ENCODE measurements around the gene OR2A12. TPM values are rescaled to one million over a fixed set of nuclear protein-coding genes. Genes with fewer than 3 reads are reported as not detected.
"Not testable (repeated sequence)": the region's sequence is repeated elsewhere in the genome, so short reads cannot be mapped to it uniquely, and the experiment has no call there.

The OR2A12 gene
- total and polyA plus RNA-seq, 9 donors: not detected

GRCh38 chr7:144110272-144110671 lies 24.2 kb downstream of the OR2A12 start:
- H3K27ac ChIP-seq (ENCODE audit: low read length): no peak overlapping the region
- H3K4me1 ChIP-seq (ENCODE audit: control insufficient read depth, insufficient read depth, low read length): no peaks in the 10 kb centered on the region
- H3K36me3 ChIP-seq (ENCODE audit: control insufficient read depth, insufficient read depth, low read length): no peaks in the 10 kb centered on the region
- 88% methylated on average over 2 of the region's 5 CpGs for WGBS (ENCODE audit: insufficient coverage)
- H3K9me3 ChIP-seq (replicated peaks; ENCODE audit: control insufficient read depth, low read depth, low read length): no peaks in the 10 kb centered on the region
- no peak overlapping the region for H3K4me3 ChIP-seq (ENCODE audit: low read length)
- no peak for DNase-seq
- H3K27me3 ChIP-seq (ENCODE audit: control insufficient read depth, insufficient read depth, low read length): no peaks in the 10 kb centered on the region

GRCh38 chr7:144113651-144114050 lies 27.6 kb downstream of the OR2A12 start:
- Histone ChIP-seq H3K36me3 (ENCODE audit: control insufficient read depth, insufficient read depth, low read length) (no peaks in the 10 kb centered on the region), H3K27ac (ENCODE audit: low read length) (no peak overlapping the region), H3K9me3 (replicated peaks; ENCODE audit: control insufficient read depth, low read depth, low read length) (no peaks in the 10 kb centered on the region), H3K27me3 (ENCODE audit: control insufficient read depth, insufficient read depth, low read length) (no peaks in the 10 kb centered on the region), H3K4me3 (ENCODE audit: low read length) (no peak overlapping the region), H3K4me1 (ENCODE audit: control insufficient read depth, insufficient read depth, low read length) (no peaks in the 10 kb centered on the region)
- no peak for DNase-seq
- WGBS (ENCODE audit: insufficient coverage): no CpG with 5 or more reads among the region's 1 CpG

- 58% methylated on average over 3 of the region's 8 CpGs for WGBS (ENCODE audit: insufficient coverage)
- Histone ChIP-seq H3K27ac (ENCODE audit: low read length) (no peak overlapping the region), H3K9me3 (replicated peaks; ENCODE audit: control insufficient read depth, low read depth, low read length) (no peaks in the 10 kb centered on the region), H3K36me3 (ENCODE audit: control insufficient read depth, insufficient read depth, low read length) (no peaks in the 10 kb centered on the region), H3K4me1 (ENCODE audit: control insufficient read depth, insufficient read depth, low read length) (no peaks in the 10 kb centered on the region), H3K27me3 (ENCODE audit: control insufficient read depth, insufficient read depth, low read length) (no peaks in the 10 kb centered on the region), H3K4me3 (ENCODE audit: low read length) (no peak overlapping the region)
- DNase-seq: no peak
Measured at GRCh38 chr7:144118341-144118740, 32.3 kb downstream of the OR2A12 start.

- Histone ChIP-seq H3K9me3 (replicated peaks; ENCODE audit: control insufficient read depth, low read depth, low read length) (no peaks in the 10 kb centered on the region), H3K27ac (ENCODE audit: low read length) (no peak within 1 kb of the TSS), H3K4me3 (ENCODE audit: low read length) (no peak within 1 kb of the TSS), H3K4me1 (ENCODE audit: control insufficient read depth, insufficient read depth, low read length) (no peaks in the 10 kb centered on the region), H3K36me3 (ENCODE audit: control insufficient read depth, insufficient read depth, low read length) (no peaks in the 10 kb centered on the region), H3K27me3 (ENCODE audit: control insufficient read depth, insufficient read depth, low read length) (no peaks in the 10 kb centered on the region)
- WGBS (ENCODE audit: insufficient coverage): no CpG with 5 or more reads among the region's 1 CpG
- DNase-seq: no peak
Measured at GRCh38 chr7:144122876-144123275, 36.8 kb downstream of the OR2A12 start, which contains the start of gene OR2A14. TSS of gene OR2A14 (plus strand) at chr7:144123176. CDS start at chr7:144129113, 5,937 bp downstream.

GRCh38 chr7:144127714-144128334 lies 41.7 kb downstream of the OR2A12 start:
- no peaks in the 10 kb centered on the region for H3K4me1 ChIP-seq (ENCODE audit: control insufficient read depth, insufficient read depth, low read length)
- H3K27ac ChIP-seq (ENCODE audit: low read length): no peak overlapping the region
- no peaks in the 10 kb centered on the region for H3K36me3 ChIP-seq (ENCODE audit: control insufficient read depth, insufficient read depth, low read length)
- no peak overlapping the region for H3K4me3 ChIP-seq (ENCODE audit: low read length)
- 0% methylated on average over 2 of the region's 6 CpGs for WGBS (ENCODE audit: insufficient coverage)
- H3K27me3 ChIP-seq (ENCODE audit: control insufficient read depth, insufficient read depth, low read length): no peaks in the 10 kb centered on the region
- no peaks in the 10 kb centered on the region for H3K9me3 ChIP-seq (replicated peaks; ENCODE audit: control insufficient read depth, low read depth, low read length)
- DNase-seq: peak; percentile 79

GRCh38 chr7:144129601-144130000 lies 43.5 kb downstream of the OR2A12 start:
- 95% methylated on average over 5 of the region's 9 CpGs for WGBS (ENCODE audit: insufficient coverage)
- H3K4me3 ChIP-seq (ENCODE audit: low read length); DNase-seq; H3K9me3 ChIP-seq (replicated peaks; ENCODE audit: control insufficient read depth, low read depth, low read length); H3K27ac ChIP-seq (ENCODE audit: low read length); H3K4me1 ChIP-seq (ENCODE audit: control insufficient read depth, insufficient read depth, low read length); H3K27me3 ChIP-seq (ENCODE audit: control insufficient read depth, insufficient read depth, low read length); H3K36me3 ChIP-seq (ENCODE audit: control insufficient read depth, insufficient read depth, low read length): not testable (repeated sequence)

- H3K4me3 ChIP-seq (ENCODE audit: low read length): no peak overlapping the region
- no peaks in the 10 kb centered on the region for H3K9me3 ChIP-seq (replicated peaks; ENCODE audit: control insufficient read depth, low read depth, low read length)
- no peak for DNase-seq
- H3K4me1 ChIP-seq (ENCODE audit: control insufficient read depth, insufficient read depth, low read length): no peaks in the 10 kb centered on the region
- no peaks in the 10 kb centered on the region for H3K36me3 ChIP-seq (ENCODE audit: control insufficient read depth, insufficient read depth, low read length)
- no peak overlapping the region for H3K27ac ChIP-seq (ENCODE audit: low read length)
- WGBS (ENCODE audit: insufficient coverage): no CpG with 5 or more reads among the region's 2 CpGs
- no peaks in the 10 kb centered on the region for H3K27me3 ChIP-seq (ENCODE audit: control insufficient read depth, insufficient read depth, low read length)
Measured at GRCh38 chr7:144130730-144131129, 44.7 kb downstream of the OR2A12 start.

- no peaks in the 10 kb centered on the region for H3K4me1 ChIP-seq (ENCODE audit: control insufficient read depth, insufficient read depth, low read length)
- DNase-seq: no peak
- no peaks in the 10 kb centered on the region for H3K27me3 ChIP-seq (ENCODE audit: control insufficient read depth, insufficient read depth, low read length)
- no peaks in the 10 kb centered on the region for H3K36me3 ChIP-seq (ENCODE audit: control insufficient read depth, insufficient read depth, low read length)
- H3K27ac ChIP-seq (ENCODE audit: low read length): no peak overlapping the region
- H3K4me3 ChIP-seq (ENCODE audit: low read length): no peak overlapping the region
- 57% methylated on average over 2 of the region's 3 CpGs for WGBS (ENCODE audit: insufficient coverage)
- H3K9me3 ChIP-seq (replicated peaks; ENCODE audit: control insufficient read depth, low read depth, low read length): no peaks in the 10 kb centered on the region
Measured at GRCh38 chr7:144132262-144132661, 46.2 kb downstream of the OR2A12 start.

GRCh38 chr7:144133307-144133706 lies 47.2 kb downstream of the OR2A12 start:
- Histone ChIP-seq H3K27me3 (ENCODE audit: control insufficient read depth, insufficient read depth, low read length) (no peaks in the 10 kb centered on the region), H3K4me3 (ENCODE audit: low read length) (no peak overlapping the region), H3K36me3 (ENCODE audit: control insufficient read depth, insufficient read depth, low read length) (no peaks in the 10 kb centered on the region), H3K4me1 (ENCODE audit: control insufficient read depth, insufficient read depth, low read length) (no peaks in the 10 kb centered on the region), H3K27ac (ENCODE audit: low read length) (no peak overlapping the region), H3K9me3 (replicated peaks; ENCODE audit: control insufficient read depth, low read depth, low read length) (no peaks in the 10 kb centered on the region)
- DNase-seq: no peak
- WGBS (ENCODE audit: insufficient coverage): 0% methylated on average over 1 of the region's 6 CpGs

GRCh38 chr7:144134116-144134515 lies 48.0 kb downstream of the OR2A12 start:
- WGBS (ENCODE audit: insufficient coverage): no CpG with 5 or more reads among the region's 1 CpG
- Histone ChIP-seq H3K4me1 (ENCODE audit: control insufficient read depth, insufficient read depth, low read length) (no peaks in the 10 kb centered on the region), H3K27ac (ENCODE audit: low read length) (no peak overlapping the region), H3K27me3 (ENCODE audit: control insufficient read depth, insufficient read depth, low read length) (no peaks in the 10 kb centered on the region), H3K36me3 (ENCODE audit: control insufficient read depth, insufficient read depth, low read length) (no peaks in the 10 kb centered on the region), H3K9me3 (replicated peaks; ENCODE audit: control insufficient read depth, low read depth, low read length) (no peaks in the 10 kb centered on the region), H3K4me3 (ENCODE audit: low read length) (no peak overlapping the region)
- no peak for DNase-seq

- DNase-seq: no peak
- no peaks in the 10 kb centered on the region for H3K36me3 ChIP-seq (ENCODE audit: control insufficient read depth, insufficient read depth, low read length)
- H3K4me1 ChIP-seq (ENCODE audit: control insufficient read depth, insufficient read depth, low read length): no peaks in the 10 kb centered on the region
- no peak overlapping the region for H3K4me3 ChIP-seq (ENCODE audit: low read length)
- no CpG with 5 or more reads among the region's 1 CpG for WGBS (ENCODE audit: insufficient coverage)
- no peak overlapping the region for H3K27ac ChIP-seq (ENCODE audit: low read length)
- H3K27me3 ChIP-seq (ENCODE audit: control insufficient read depth, insufficient read depth, low read length): no peaks in the 10 kb centered on the region
- no peaks in the 10 kb centered on the region for H3K9me3 ChIP-seq (replicated peaks; ENCODE audit: control insufficient read depth, low read depth, low read length)
Measured at GRCh38 chr7:144137501-144137900, 51.4 kb downstream of the OR2A12 start.
